ENCODE measurements around the gene RNMT. TPM values are rescaled to one million over a fixed set of nuclear protein-coding genes. Genes with fewer than 3 reads are reported as not detected.

The RNMT gene
- total and polyA plus RNA-seq, 2 experiments from 2014 or later = 40.7 to 188 TPM

DNA sequence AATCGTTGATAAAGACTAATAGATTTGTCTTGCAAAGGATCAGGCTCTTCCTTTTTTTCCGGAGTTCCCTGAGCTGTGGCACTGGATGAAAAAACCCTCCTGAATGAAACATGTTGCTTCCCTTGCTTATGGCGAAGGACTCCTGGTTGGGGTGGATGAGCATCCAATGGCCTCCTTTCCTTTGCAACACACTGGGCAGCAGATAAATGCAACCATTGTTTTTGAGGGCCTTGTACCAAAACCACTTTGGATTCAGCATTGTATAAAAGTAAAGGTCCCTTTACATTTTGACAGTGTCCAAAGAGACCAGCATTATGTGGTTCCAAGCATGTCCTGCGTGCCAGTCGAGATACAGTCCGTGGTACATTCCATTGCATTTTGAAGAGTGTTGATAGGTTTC lies 44.8 kb upstream of the RNMT start:
- H3K36me3 Mint-ChIP-seq (ENCODE audit: low read depth) = peaks cover 25% of the 10 kb centered on the region
- no peak overlapping the region for H3K27ac Mint-ChIP-seq
- H3K4me2 ChIP-seq = no peak overlapping the region
- H3F3A ChIP-seq (replicated peaks; ENCODE audit: low read depth) = peaks cover under 1% of the 10 kb centered on the region
- H3K27me3 Mint-ChIP-seq (ENCODE audit: insufficient read depth, low read depth, poor library complexity) = peaks cover 4% of the 10 kb centered on the region
- peaks cover 22% of the 10 kb centered on the region for H3K9me3 Mint-ChIP-seq
- H3K27ac ChIP-seq (ENCODE audit: low read depth) = no peak overlapping the region
- peaks cover 5% of the 10 kb centered on the region for H4K20me1 ChIP-seq (replicated peaks; ENCODE audit: insufficient read depth)
- 0 out of 2 replicates have a peak, but pooled peaks cover 4% of the 10 kb centered on the region for H3K9me2 ChIP-seq (ENCODE audit: insufficient read depth)
- peaks cover 56% of the 10 kb centered on the region for H3K79me2 ChIP-seq (replicated peaks; ENCODE audit: insufficient read depth)
- H2AFZ ChIP-seq = no peak overlapping the region
- H3K4me1 ChIP-seq (ENCODE audit: insufficient read depth) = no peaks in the 10 kb centered on the region
- H3K36me3 ChIP-seq (ENCODE audit: insufficient read depth) = no peaks in the 10 kb centered on the region; the same call in 1 of the 2 replicates
- TF ChIP-seq REST (IDR thresholded peaks at IDR 0.05; ENCODE audit: unreplicated experiment) = no peak
- no peak for TF ChIP-seq CTCF (conservative IDR thresholded peaks at IDR 0.05; ENCODE audit: low read depth in 2 of 2)
- no peak for TF ChIP-seq EZH2phosphoT487 (IDR thresholded peaks at IDR 0.05; ENCODE audit: unreplicated experiment)
- no peak for TF ChIP-seq EZH2 (IDR thresholded peaks at IDR 0.05; ENCODE audit: low read depth, unreplicated experiment)
- no peak for TF ChIP-seq ZNF462 (CRISPR knock-in tag; IDR thresholded peaks at IDR 0.05)
- no peak for TF ChIP-seq ZNF331 (CRISPR knock-in tag; IDR thresholded peaks at IDR 0.05; ENCODE audit: low read depth)
- no peak for TF ChIP-seq CREB1 (CRISPR knock-in tag; IDR thresholded peaks at IDR 0.05; ENCODE audit: low read depth)
- no peak for TF ChIP-seq NANOG (IDR thresholded peaks at IDR 0.05; ENCODE audit: borderline replicate concordance)
- TF ChIP-seq POLR2AphosphoS5 (IDR thresholded peaks at IDR 0.05; ENCODE audit: low read depth) = no peak
- TF ChIP-seq JUNB (IDR thresholded peaks at IDR 0.05; ENCODE audit: unreplicated experiment) = no peak
- TF ChIP-seq ZNF114 (CRISPR knock-in tag; IDR thresholded peaks at IDR 0.05) = no peak
- TF ChIP-seq STAT1 (IDR thresholded peaks at IDR 0.05; ENCODE audit: unreplicated experiment) = no peak
- TF ChIP-seq ETS1 (IDR thresholded peaks at IDR 0.05) = no peak
- no peaks in the 10 kb centered on the region for H3K27me3 ChIP-seq (ENCODE audit: insufficient read depth)
- no peak for DNase-seq (ENCODE audit: low spot score)
- H3K4me1 Mint-ChIP-seq = peaks cover 8% of the 10 kb centered on the region
- no peak for ATAC-seq
- no peak overlapping the region for H3K4me3 ChIP-seq
- H3K4me3 Mint-ChIP-seq = no peak overlapping the region
